Upper lobe of left lung (tissue), 4 donors: ENCODE results near the gene LILRB1.

ENCODE experiments used
- POLR2AphosphoS5 ChIP-seq, 2 donors: sonication (generic); formaldehyde crosslinking; IDR thresholded peaks; one replicate each; pipeline ENCODE4 v1.5.1; 2017; ENCODE audit warnings: antibody characterized with exemption in 2 of 2
- TF ChIP-seq, protein P1 (sequence below), 6 experiments: fragments of 450-650 bp in 4 of 6; fragments of 200-600 bp in 2 of 6; sonication (generic) in 2 of 6; IDR thresholded peaks; one replicate each; pipeline ENCODE4 v1.5.1; 2016 to 2019; ENCODE audit warnings: antibody characterized with exemption in 6 of 6

DNA sequence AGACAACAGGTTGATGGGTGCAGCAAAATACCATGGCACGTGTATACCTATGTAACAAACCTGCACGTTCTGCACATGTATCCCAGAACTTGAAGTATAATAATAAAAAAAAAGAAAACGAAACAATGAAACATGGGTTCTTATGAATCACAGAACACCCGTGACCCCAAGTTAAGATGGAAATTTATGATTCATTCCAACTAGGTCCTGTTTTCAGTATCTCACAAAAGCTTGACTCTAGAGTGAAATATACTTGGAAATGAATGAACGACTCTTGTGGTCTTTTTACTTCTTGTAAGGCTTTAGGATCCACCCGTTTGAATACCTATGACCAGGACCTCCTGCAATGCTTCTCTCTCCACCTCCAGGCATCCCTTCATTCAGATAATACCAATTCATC, 29.0 kb downstream of the LILRB1 start:
- TF ChIP-seq POLR2AphosphoS5 (IDR thresholded peaks at IDR 0.05): no peak
- TF ChIP-seq, protein P1, sequence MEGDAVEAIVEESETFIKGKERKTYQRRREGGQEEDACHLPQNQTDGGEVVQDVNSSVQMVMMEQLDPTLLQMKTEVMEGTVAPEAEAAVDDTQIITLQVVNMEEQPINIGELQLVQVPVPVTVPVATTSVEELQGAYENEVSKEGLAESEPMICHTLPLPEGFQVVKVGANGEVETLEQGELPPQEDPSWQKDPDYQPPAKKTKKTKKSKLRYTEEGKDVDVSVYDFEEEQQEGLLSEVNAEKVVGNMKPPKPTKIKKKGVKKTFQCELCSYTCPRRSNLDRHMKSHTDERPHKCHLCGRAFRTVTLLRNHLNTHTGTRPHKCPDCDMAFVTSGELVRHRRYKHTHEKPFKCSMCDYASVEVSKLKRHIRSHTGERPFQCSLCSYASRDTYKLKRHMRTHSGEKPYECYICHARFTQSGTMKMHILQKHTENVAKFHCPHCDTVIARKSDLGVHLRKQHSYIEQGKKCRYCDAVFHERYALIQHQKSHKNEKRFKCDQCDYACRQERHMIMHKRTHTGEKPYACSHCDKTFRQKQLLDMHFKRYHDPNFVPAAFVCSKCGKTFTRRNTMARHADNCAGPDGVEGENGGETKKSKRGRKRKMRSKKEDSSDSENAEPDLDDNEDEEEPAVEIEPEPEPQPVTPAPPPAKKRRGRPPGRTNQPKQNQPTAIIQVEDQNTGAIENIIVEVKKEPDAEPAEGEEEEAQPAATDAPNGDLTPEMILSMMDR (IDR thresholded peaks at IDR 0.05): no peak
